NAMALWA (cell line): ENCODE results near the gene RIMBP3C.
A peak's percentile ranks its signal among the peaks of the same experiment; 100 is the strongest.
"Not testable (repeated sequence)": the region's sequence is repeated elsewhere in the genome, so short reads cannot be mapped to it uniquely, and the experiment has no call there.

Experiments
- DNase-seq: peaks from one replicate; pipeline ENCODE4 v3.0.0-alpha.2; 2015; ENCODE audit warnings: low spot score

RIMBP3C gene

DNA sequence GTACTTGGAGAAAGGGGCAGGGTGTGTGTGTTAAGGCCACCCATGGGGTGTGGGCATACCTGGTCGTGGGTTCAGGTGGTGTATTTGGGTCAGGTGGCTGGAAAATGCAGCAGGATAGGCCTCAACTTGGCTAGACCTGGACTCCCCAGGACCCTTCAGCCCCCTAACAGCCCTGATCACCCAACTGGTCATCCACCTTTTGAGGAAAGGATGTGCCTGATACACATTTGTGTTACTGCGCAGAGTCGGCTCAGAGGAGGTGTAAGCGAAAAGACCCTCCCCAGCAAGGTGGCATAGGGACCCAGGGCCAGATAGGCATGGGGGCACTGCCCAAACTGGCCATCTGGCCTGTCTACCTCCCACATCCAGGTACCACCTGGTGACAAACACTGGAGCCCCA lies at the start of gene RIMBP3C:
Gene RIMBP3C (minus strand): TSS at position 101 of the 400 bp plus-strand sequence. CDS start 485 bp downstream, outside the sequence.
- DNase-seq = not testable (repeated sequence)

GRCh38 chr22:21599053-21599893 lies 48.0 kb upstream of the RIMBP3C start:
- DNase-seq = no peak

DNA sequence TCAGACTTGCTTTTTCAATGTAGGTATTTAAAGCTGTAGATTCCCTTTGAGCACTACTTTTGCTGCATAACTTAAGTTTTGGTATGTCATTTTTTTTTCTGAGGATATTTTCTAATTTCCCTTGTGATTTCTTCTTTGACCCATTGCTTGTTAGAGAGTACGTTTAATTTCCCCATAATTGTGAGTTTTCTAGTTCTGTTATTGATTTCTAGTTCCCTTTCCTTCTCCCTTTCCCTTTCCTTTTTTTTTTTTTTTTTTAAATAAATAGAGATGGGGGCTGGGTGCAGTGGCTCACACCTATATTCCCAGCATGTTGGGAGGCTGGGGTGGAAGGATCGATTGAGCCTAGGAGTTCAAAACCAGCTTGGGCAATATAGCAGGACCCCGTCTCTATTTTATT lies 47.0 kb upstream of the RIMBP3C start:
- DNase-seq = no peak

GRCh38 chr22:21596356-21597135 lies 45.3 kb upstream of the RIMBP3C start:
- not testable (repeated sequence) for DNase-seq

- DNase-seq = no peak
Measured at GRCh38 chr22:21594865-21595452, 43.7 kb upstream of the RIMBP3C start.

DNA sequence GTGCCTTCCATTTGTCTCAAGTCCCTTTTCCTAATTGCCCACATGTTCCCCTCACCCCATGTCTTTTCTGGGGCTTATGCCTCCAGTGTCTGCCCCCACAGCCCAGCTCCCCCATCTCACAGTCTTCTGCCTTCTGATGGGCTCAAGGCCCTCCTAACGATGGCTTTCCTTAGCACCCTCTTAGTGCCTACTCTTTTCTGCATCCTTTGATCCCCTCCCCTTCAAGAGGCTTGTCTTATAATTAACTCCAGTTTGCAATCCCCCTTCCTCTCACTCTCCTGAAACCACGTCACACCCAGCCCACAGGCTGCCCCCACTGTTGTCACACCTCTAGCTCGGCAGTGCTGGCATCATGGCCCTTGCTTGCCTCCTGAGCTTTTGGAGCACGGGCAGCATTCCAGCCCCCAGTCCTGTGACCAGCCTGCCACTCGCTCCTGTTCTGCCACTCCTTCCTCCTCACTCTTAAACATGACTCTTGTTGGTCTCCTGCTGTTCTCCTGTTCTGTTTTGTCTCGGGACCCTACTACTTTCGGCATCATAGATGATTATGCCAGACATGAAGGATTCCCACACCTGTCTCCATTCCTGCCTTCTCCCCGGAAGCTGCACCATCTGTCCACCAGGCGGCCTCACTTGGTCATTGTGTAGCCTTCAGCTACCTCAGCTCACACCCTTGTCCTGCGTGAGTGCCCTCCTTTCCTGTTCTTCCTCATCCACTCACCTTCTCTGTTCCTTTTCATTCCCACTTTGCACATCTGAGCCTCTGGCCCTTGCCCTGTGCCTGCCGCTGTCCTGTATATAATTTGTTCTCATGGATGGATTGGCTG lies 42.4 kb upstream of the RIMBP3C start:
- DNase-seq = no peak

- no peak for DNase-seq
Measured at GRCh38 chr22:21592422-21592821, 41.2 kb upstream of the RIMBP3C start.

DNA sequence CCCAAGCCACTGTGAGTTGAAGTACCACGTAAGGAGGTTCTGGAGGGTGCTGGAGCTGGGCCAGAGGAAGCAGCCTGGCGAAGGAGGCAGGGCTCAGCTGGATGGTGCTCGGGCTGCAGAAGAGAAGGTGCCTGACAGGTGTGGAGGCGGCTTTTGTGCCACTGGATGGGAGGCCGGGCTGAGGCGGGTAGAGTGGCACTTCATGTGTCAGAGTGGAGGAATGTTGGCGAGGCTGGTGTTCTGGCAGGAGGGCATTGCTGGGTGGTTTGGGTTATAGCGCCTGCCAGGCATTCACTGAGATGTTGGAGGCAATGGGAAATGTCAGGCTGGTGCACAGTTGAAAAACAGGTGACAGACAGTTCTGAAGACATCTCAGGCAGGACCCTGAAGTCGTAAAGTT lies 40.4 kb upstream of the RIMBP3C start:
- DNase-seq = no peak

DNA sequence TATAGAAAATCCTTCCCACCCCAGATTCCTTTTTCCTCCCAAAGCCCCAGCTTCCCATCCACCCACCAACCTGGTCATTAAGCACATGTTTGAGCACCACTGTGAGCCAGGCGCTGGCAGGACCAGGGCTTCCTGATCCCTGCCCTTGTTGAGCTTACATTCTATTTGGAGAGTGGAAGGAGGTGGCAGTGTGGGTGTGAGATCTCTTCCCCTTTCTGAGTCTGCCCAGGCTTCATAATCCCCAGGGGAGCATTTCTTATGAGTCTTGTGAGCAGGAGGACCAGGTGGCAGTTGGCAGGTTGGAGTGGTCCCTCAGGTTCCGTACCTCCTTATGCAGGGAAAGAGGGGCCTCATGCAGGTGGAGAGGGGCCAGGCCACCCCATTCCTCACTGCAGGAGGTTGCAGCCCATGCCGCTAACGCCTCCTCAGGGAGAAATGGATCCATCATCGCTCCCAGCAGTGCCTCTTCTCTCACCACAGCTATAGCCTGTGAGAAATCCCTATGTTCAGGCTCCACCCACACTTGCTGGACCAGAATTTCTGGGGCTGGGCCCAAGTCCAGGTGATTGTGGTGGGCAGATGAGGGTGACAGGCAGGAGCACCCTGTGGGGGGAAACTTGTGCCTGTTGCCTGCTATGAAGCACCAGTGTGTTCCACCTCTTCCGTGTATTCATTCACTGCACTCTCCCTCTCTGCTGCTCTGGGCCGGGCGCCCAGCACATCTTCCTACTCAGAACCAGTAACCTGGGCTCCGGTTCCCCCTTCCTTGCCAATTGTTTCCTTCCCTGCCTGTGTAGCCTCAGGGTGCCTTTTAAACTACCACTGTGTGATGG lies 39.8 kb upstream of the RIMBP3C start:
- DNase-seq = peak; percentile 57

DNA sequence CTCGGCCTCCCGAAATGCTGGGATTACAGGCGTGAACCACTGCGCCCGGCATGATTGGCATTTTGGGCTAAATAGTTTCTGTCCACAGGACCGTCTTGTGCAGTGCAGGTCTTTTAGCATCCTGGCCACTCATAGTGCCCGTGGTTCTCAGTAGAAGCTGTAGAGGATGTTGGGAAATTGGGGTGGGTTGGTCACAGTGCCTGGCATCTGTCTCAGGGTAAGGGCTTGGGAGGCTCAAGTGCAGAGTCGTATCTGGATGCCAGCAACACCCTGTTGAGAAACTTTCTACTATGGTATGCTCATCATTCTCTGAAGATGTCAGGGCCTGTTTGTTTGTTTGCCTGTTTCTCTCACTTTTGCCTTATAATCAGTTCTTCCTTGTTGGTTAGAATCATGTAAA lies 38.1 kb upstream of the RIMBP3C start:
- DNase-seq = no peak

DNA sequence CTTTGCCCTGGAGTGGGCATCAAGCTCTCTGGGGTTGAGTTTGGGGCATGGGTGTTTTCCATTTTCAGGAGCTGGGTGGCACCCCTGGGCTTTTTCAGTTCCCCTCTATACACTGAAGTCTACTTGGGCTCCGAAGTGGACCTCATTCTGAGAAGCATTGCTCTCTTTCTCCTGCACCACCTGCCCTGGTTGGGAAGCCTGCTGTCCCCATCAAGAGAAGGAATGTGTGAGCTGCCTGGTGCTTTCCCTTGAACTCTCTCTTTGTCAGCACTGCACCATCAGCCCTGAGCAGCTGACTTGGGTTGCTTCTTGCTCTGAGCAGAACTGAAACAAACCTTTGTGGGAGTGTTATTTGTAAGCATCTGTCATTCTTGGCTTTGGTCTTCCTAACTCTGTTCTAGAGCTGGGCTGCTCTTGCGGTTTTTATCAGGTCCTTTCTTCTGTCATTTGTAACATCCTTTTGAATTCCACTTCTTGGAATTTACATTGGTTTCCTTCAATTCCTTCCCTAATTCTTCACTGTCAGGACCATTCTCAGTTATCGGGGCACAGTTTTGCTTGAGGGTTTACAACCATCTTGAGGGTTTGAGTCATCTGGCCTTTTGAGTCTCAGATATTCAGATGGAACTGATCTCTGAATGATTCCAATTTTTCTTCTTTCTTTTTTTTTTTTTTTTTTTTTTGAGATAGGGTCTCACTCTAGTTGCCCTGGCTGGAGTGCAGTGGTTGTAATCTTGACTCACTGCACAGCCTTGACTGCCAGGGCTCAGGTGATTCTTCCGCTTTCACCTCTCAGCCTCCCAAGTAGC lies 36.7 kb upstream of the RIMBP3C start:
- DNase-seq = peak; percentile 53

- DNase-seq = no peak
Measured at GRCh38 chr22:21585389-21585788, 34.1 kb upstream of the RIMBP3C start.

DNA sequence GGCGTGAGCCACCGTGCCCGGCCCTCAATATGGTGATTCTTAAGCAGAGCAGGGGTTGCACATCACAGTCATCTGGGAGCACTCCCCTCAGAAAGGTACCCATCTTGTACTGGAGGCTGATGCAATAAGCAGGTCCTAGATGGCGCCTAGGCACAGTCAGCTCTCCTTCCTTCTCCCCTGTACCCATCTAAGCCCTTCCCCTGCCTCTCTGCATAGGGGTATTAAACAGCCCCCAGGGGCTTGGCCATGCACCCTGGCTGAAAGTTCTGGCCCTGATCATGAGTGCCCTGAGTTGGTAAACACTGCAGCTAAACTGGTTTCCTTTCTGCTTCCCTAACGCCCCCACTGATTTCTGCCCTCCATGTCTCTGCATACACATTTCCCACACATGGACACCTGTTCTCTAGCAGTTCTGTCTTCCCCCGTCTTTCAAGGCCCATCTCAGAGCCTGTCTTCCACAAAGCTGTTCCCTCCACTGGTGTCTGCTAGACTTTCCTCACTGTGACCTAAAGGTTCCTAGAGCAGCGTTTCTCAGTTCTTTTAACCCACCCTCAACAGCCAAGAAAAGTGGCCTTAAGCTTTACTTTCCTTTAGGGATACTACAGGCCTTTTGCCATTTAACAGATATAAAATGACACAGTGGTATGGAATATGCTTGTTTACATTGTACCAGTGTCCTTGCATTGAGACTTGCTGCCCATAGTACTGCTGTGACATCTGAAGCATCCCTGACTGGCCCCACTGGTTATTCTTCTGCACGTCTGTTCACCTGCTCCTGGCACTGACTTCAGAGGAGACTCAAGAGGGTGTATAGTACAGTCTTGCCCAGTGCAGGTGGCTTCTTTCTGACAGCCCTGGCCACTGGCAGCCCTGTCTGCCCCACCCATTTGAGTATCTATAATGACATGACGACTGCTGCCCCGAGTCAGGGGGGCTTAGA lies 31.8 kb upstream of the RIMBP3C start:
- no peak for DNase-seq

GRCh38 chr22:21581009-21581713 lies 29.9 kb upstream of the RIMBP3C start:
- not testable (repeated sequence) for DNase-seq

DNA sequence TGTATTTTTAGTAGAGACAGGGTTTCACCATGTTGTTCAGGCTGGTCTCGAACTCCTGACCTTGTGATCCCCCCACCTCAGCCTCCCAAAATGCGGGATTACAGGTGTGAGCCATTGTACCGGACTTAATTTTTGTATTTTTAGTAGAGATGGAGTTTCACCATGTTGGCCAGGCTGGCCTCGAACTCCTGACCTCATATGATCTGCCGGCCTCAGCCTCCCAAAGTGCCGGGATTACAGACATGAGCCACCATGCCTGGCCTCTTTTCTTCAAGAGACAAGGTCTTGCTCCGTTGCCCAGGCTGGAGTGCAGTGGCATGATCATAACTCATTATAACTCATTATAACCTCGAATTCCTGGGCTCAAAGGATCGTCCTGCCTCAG lies 29.4 kb upstream of the RIMBP3C start:
- not testable (repeated sequence) for DNase-seq

- no peak for DNase-seq
Measured at GRCh38 chr22:21579474-21579851, 28.2 kb upstream of the RIMBP3C start.

GRCh38 chr22:21573750-21574494 lies 22.7 kb upstream of the RIMBP3C start:
- no peak for DNase-seq

GRCh38 chr22:21573293-21573734 lies 22.1 kb upstream of the RIMBP3C start:
- DNase-seq = no peak
